HTR-8/SVneo (cell line): Measurements from ENCODE around the gene ENTREP1.
"Not testable (repeated sequence)": the region's sequence is repeated elsewhere in the genome, so short reads cannot be mapped to it uniquely, and the experiment has no call there.

Source experiments
- DNase-seq: peaks from one replicate; pipeline ENCODE4 v3.0.0; 2011; ENCODE audit warnings: low spot score, mixed read lengths; ENCODE audit not compliant: insufficient read length
- FAIRE-seq: peaks from 2 replicates; lab custom pipeline; 2011; peaks lifted over from hg19 to GRCh38; lab: Jason Lieb, UNC

ENTREP1 gene

GRCh38 chr9:69439654-69440053 lies 114.6 kb downstream of the ENTREP1 start:
- not testable (repeated sequence) for DNase-seq, FAIRE-seq

DNA sequence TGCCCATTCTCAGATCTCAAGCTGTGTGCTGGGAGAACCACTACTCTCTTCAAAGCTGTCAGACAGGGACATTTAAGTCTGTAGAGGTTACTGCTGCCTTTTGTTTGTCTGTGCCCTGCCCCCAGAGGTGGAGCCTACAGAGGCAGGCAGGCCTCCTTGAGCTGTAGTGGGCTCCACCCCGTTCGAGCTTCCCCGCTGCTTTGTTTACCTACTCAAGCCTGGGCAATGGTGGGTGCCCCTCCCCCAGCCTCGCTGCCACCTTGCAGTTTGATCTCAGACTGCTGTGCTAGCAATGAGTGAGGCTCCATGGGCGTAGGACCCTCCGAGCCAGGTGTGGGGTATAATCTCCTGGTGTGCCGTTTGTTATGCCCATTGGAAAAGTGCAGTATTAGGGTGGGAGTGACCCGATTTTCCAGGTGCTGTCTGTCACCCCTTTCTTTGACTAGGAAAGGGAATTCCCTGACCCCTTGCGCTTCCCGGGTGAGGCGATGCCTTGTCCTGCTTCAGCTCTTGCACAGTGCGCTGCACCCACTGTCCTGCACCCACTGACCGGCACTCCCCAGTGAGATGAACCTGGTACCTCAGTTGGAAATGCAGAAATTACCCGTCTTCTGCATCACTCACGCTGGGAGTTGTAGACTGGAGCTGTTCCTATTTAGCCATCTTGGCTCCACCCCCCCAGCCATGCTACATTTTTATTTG lies 115.4 kb downstream of the ENTREP1 start:
- DNase-seq, FAIRE-seq: not testable (repeated sequence)
